ENCODE measurements around the gene CERKL.

The CERKL gene

DNA sequence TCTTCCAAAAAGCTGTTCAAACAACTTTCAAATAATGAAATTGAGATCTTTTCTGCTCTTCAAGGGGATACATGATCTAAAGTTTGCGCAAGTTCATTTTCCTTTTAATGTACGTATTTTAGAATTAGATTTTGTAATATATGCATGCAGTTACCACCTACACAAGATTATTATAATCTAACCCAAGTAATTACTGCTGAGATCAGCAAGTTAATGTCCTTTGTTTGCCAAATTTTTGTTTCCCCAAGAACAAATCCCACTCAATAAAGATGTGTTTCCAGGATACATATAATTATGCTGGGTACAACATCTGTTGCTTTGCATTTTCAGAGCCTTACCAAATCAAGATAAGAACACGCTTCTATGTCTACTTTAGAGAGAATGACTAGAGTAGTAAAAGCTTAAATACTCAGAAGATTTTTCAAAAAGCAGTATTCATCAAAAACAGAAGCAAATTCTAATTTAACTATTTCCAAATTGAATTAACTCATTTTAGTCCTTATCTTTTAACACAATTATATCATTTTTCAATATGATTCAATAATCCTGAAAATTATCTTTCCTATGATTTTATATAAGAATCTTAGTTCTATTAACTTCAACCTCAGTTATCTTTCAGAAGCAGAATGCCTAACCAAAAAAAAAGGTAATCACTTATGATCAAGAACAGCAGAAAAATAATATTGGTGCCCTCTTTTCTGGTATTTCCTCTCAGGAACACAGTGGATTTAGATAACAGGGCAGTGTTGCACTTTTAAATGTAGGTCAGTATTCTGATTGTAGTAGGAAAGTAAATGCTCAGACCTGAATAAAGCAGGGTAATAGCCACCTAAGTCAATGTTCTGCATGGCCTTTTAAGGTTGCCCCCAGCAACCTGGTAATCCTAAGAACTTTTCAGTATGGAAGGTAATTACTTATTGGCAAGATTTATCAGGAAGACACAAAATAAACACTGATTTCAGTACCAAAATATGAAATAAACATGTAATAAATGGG, 28.0 kb downstream of the CERKL start:
- DNase-seq (ENCODE audit: low spot score) = no peak

DNA sequence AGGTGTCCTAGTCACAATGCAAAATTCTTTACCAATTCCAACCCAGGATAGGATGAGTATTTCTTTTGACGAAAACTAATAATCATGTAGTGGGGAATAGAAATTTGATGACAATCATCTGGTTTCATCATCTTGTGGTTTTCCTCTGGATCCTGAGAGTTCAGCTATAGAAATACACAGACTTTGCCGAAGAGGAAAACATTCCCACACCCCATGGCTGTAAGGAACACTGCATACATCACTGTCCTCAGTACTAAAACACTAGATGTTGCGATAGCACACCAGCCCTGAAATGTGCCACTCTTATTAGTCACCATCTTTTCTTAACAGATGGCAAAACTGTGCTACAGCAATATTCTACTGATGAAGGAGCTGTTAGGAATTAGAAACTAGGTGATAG, 29.4 kb downstream of the CERKL start:
- DNase-seq (ENCODE audit: low spot score) = no peak

DNA sequence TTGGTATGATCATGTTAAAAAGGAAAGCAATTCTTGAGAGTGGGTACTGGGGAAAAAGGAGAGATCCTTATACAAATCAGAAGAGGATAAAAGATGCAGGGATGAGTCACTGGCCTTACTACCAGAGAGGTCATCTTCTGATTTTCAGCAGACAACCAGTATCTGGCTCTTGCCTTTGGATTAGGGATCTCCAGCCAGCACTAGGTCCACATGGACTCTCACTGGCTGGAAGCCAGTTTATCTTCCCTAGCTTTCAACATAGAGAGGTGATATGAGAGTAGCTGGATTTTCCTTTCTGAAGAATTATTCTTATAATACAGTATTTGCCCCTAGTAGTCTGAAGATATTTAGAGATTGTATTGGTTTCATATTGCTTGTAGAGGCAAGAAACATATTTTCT, 30.2 kb downstream of the CERKL start:
- no peak for DNase-seq (ENCODE audit: low spot score)

DNA sequence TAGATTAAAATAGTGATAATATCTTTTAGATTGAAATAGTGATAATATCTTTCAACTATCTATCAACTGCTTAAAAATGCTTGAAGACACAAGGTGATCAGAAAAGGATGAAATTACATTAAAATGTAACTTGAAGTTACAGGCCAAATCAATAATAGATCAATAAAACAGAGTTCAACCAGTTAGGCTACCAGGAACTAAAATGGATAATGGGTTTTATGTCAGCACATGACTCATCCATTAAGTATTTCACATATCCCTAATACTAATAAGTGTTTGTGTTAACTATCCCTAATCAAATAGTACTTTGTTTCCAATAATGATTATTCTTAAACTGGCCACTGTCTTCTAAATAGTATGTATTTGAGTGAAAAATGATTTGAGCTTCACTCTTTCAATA, 33.7 kb downstream of the CERKL start:
- DNase-seq (ENCODE audit: low spot score) = no peak

DNA sequence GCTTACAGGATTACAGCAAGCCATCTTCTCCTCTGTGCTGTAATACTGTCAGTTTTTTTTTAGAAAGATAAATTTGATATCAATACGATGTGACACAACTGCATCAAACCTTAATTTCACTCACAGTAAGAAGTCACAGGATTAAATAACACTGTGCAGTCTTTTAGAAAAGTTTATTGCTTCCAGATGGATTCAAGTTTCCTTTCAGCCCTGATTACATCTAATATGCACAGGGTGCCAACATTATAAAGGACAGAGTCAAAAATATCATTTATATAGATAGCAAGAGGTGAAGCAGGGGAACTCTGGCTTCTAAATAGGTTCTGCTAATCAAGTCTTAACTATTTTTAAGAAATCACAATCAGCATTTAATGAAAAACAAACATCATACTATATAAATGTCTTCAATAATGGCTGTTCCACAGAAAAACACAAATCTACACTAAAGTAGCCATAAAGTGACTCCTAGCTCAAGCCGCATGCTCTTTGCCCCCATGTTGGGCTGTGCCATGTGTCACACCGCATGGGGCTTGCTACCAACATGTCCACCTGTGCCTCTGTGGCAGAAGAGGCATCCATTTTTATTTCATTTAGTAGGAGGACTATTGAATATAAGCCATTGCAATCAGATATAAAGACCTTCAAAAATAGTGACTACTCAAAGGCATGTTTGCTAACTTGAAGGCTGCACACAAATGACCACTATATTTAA, 35.0 kb downstream of the CERKL start:
- DNase-seq (ENCODE audit: low spot score) = no peak

DNA sequence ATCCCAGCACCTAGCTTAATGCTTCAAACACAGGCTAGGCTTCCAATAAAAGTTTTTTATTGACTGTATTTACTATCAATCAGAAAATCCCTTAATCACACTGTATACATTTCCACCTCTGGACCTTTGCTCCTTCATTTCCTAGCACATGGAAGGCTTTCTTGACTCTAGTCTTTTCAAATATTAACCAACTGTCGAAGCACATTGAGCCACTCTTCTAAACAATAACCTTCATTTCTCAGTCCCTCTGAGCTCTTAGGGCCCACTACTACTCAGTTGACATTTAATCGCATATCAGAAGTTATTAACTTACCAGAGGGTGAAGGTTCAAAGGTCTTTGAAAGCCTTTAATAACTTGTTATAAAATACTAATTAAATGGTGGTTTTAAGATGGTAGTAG, 37.4 kb downstream of the CERKL start:
- DNase-seq (ENCODE audit: low spot score) = no peak

DNA sequence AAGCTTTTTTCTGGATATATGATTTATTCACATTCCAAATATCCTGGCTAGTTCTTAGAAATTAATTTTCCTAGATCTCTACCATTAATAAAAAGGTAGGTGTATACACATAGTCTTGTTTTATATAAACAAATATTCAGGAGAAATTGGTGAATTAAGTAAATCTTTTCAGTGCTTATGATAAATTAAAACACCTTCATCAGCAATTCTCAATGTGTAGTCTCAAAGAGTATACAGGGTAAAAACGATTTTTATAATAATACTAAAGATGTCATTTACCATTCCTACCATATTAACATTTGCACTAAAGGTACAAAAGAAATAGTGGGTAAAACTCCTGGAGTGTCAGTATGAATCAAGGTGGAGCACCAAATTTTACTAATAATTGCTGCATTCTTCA, 40.2 kb downstream of the CERKL start:
- no peak for DNase-seq (ENCODE audit: low spot score)

DNA sequence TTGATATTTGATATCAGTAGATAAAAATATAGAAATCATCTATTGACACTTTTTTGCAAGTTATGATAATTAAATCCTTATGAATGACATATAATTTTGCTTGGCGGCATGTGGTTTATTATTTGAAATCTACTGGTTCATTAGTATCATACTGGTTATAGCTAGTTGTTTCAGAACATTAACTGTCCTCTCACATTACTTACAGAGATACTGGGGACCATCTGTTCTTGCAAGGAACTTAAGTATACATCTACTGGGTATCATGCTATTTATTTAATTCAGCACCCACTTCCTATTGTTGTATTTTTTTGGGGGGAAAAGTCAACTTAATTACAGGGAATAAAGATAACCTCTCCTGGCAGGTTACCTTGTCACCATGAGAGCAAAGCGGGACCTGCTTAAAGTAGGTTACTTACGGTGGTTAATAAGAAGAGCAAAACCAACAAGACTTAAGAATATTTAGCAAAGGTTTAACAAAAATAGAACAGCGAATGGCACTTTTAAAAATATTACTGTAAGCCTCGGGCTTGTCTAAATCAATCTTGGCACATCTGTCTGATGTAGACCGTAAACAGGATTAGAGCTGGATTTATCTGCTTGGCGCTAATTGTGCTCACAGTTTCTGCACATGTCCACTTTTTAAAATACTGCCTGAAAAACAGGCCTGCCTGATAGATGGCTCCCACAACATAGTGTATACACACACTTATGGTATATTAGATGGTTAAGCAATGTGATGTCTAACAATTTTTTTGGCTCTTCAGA, 41.8 kb downstream of the CERKL start:
- no peak for DNase-seq (ENCODE audit: low spot score)

DNA sequence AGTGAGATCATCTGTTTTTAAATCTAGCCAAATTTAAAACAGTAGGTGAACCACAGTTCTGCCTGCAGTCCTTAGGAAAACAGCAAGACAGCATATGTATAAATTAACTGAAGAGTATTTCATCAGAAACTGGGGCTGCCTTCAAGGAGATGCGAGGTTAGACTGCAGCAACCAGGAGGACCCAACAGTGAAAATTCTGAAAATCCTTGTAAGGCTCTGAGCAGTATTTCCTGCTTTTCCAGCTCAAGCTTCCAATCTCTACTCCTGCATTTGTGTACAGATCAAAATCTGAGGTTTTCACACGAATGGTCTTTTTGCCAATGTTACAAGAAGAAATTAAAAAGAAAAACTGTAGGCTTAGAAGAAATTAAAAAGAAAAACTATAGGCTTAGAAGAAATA, 43.7 kb downstream of the CERKL start:
- DNase-seq (ENCODE audit: low spot score) = no peak

DNA sequence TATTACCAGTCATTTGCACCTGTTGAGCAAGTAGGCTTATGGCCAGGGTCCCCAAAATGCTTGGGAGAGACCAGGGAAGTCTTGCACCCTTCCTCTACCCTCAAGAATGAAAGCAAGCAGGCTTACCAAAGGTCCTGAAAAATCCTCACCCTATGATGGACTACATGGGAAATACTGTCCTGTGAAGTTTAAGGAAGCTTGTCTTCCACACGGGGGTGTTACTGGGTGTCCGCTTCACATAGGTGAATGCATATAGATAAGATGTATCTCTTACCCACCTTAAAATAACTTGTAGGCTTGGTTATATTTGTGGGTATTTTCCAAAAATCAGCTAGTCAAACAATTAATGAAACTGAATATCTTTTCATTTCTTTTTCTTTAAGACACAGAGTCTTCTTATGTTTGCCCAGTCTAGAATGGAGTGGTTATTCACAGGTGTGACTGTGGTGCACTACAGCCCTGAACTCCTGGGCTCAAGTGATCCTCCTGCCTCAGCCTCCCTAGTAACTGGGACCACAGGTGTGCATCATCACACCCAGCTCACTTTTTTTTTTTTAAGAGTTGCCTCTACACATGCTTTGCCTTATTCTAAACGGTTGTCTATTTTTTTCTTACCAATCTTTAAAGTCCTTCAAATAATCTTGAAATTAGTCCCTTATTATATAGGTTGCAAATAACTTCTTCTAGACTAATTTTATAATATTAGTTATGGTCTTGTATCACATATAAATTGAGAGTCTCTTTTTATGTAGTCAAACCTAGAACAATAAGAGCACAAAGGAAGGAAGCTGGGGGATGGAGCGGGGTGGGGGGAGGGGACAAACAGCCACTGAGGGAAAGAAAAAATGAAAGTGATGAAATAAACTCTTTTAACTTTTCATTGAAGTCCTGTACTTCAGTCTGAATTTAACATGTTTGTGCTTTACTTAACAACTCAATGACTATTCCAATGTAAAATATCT, 49.0 kb downstream of the CERKL start:
- no peak for DNase-seq (ENCODE audit: low spot score)

DNA sequence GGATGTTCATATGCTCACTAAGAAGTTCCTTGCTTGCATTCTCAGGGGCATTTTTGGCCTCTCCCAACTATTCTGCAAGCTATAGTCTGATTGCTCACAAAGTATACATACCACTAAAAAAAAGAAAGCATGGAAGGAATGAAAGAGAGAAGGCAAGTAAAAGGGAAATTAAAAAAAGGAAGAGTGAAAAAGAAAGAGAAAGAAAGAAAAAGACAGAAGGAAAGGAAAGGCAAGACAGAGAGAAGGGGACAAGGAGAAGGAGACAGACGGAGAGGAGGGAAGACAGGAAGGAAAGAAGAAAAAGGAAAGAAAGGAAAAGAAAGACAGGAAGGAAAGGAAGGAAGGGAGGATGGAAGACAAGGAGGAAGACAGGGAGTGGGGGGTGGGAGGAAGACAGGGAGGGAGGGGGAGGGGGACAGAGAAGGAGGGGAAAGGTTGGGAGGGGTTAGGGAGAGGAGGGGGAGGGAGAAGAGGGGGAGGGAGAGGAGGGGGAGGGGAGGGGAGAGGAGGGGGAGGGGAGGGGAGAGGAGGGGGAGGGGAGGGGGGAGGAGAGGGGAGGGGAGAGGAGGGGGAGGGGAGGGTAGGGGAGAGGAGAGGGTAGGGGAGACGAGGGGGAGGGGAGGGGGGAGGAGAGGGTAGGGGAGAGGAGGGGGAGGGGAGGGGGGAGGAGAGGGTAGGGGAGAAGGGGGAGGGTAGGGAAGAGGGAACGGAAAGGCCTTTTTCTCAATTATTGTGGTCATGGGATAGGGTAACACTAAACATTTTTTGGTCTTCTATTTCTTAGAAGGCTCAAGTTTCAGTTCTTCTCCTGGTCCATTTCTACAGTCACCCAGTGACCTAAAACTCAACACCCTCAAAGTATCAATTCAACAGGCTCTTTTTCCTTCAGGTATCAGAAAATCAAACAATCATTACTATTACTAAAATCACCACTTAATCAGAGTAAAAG, 50.7 kb downstream of the CERKL start:
- DNase-seq (ENCODE audit: low spot score) = no peak

DNA sequence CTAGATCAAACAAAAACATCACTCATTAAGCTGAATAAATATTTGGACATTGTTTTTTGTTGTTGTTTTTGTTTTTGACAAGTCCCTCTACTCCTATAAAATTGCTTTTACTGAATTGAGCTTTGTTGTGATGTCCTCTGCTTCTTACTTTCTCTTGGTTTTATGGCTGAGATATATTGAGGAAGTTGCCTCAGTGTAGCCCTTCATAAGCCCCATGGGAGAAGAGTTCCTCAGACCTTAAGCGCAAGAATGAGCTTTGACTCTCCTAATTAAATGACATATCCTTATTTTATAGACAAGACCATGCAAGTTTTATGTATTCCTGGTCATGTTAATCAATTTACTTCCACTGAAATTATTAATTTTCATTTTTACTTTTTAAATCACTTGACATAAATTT, 54.9 kb downstream of the CERKL start:
- DNase-seq (ENCODE audit: low spot score) = no peak

DNA sequence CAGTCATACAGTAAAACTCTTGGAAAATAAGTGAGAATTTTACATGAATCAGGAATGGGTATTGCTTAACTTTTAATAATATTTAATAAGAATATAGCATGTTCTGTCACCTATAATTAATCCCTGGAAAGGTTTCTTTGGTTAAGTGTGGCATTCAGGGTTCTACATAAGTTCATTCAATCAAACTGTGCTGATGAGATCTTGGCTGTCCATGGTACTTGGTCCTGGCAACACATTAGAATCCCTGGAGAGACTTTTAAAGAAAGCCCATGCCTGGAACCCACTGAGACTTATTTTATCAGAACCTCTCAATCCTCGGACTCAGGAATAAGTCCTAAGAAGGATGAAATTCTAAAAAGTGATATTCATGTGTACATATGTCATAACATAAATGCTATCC, 60.3 kb downstream of the CERKL start:
- no peak for DNase-seq (ENCODE audit: low spot score)

DNA sequence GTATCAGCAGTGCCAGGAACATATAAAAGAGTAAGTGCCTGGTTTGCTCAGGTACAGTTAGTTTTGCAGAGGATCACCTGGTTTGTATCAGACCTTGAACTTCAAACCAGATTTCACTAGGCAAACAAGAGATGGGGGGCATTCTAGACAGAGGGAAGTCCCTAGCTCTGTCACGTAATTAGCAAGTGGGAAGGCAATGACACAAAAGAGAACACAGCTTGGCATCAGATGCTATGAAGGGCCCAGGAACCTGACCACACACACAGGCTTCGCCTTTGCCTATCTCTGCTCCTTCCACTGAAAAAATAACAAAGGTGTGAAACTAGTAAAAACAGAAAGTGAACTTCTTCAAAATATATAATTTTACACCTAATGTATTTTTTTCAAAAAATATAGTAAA, 62.6 kb downstream of the CERKL start:
- no peak for DNase-seq (ENCODE audit: low spot score)

DNA sequence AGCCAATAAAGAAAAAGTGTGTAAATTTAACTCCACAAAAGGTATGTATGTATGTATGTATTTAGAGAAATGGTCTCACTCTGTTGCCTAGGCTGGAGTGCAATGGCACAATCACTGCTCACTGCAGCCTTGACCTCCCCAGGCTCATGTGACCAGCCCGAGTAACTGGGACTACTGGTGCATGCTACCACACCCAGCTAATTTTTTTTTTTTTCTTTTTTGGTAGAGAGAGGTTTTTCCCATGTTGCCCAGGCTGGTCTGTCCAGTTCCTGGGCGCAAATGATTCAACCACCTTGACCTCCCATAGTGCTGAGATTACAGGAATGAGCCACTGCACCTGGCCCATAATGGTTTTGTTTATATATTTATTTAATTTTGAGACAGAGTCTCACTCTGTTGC, 67.1 kb downstream of the CERKL start:
- DNase-seq (ENCODE audit: low spot score) = no peak

DNA sequence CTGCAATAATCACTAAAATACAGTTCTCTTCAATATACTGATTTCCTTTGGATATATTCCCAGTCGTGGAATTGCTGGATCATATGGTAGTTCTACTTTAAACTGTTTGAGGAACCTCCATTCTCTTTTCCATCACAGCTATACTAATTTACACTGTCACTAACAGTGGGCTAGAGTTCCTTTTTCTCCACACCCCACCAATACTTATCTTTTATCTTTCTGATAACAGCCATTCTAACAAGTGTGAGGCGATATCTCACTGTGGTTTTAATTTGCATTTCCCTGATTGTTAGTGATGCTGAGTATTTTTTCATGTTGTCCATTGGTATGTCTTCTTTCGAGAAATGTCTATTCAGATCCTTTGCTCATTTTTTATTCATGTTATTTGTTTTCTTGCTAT, 68.4 kb downstream of the CERKL start:
- DNase-seq (ENCODE audit: low spot score) = no peak

DNA sequence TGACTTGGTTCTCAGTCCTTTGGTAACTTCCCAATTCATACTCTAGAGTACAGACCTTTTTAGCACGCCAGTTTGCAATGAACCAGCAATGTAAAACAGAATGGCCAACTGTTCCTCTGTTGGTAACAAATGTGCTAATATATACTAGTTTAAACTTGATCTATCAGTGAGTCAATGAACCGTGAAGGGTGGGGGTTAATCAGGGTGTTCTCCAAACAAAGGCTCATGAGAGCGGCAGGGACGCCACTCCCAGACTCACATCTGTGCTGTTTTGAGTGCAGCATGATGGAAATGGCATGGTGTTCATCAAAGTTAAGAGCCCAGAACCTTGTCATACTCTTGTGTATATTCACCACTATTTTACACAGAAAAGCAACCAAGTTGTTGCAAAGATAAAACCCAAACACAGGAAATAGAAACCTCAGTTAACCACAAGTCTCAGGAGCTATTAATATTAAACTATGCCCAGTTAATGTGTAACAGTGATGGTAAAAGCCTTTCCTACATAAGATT, 70.3 kb downstream of the CERKL start:
- no peak for DNase-seq (ENCODE audit: low spot score)

DNA sequence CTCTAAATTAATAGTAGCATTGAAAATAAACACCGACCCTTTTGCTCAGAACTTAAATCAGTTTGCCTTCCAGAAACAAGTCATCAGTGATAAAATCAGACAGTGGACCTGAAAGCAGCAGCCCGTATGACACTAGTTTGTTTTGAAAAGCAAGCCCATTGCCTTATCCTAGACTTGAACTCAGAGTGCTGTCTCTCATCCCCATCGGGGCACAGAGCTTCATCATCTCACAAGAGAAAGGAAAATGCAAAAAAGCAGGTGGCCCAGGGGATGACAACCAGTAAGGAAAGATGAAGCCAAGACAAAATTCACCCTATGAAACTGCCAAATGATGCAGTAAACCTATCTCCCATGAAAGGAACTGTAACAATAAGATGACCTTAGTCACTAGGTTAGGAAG, 71.2 kb downstream of the CERKL start:
- no peak for DNase-seq (ENCODE audit: low spot score)

DNA sequence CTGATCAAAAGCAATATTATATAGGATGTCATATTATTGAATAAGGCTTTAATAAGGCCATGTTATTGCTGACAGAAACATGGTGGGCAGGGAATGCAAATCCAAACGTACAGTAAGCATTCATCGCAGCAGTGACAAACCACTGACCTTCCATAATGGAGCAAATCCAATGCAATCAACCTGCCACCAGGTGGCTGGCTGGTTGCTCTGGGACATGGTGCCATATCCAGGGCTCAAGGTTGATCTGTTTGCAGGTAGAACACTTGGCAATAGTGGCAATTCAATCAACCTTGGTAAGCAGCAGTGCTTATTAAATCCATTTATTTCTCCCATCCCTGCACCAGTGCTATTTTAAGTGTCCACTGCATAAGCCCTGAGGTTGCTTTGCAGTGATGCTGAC, 75.4 kb downstream of the CERKL start:
- no peak for DNase-seq (ENCODE audit: low spot score)

DNA sequence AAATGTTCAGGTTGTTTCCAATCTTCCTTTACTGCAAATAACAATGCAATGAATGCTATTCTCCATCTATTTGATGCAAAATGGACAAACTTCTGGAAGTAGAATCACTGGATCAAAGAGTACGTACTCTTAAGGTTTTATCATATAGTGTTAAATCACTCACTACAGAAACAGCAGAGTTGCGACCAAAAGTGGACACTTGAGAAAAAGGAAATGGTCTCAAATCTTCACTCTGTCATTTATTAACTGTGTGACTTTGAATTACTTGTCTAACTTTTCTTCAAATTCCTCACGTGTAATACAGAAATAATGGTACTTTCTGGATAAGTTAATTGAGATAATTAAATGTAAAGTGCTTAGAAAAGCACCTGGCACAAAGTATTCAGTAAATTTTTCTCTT, 78.1 kb downstream of the CERKL start:
- no peak for DNase-seq (ENCODE audit: low spot score)
